Measurements from ENCODE around the gene CNPPD1.

CNPPD1 gene

GRCh38 chr2:219122202-219122980 lies 54.3 kb downstream of the CNPPD1 start:
- DNase-seq (ENCODE audit: low spot score): no peak
